ENCODE measurements around the gene IPPK.

DNA sequence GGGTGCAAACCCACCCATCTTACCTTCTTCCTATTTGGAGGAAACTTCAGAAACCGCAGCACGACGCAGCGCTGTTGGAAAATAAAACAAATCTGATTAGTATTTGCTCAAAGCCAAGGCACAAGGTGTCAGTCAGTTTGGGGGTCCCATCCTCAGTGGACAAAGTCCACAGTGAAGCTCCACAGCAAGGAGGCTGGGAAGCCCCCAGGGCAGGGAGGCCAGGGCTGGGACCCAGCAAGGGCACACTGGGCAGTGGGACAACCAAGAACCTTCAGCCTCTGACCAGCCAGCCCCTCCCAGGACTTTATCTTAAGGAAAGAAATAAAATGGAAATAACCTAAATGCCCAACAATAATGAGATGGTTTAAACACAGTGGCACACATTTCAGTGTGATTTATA is 11.3 kb downstream of the IPPK start:
- TF ChIP-seq, protein P1, sequence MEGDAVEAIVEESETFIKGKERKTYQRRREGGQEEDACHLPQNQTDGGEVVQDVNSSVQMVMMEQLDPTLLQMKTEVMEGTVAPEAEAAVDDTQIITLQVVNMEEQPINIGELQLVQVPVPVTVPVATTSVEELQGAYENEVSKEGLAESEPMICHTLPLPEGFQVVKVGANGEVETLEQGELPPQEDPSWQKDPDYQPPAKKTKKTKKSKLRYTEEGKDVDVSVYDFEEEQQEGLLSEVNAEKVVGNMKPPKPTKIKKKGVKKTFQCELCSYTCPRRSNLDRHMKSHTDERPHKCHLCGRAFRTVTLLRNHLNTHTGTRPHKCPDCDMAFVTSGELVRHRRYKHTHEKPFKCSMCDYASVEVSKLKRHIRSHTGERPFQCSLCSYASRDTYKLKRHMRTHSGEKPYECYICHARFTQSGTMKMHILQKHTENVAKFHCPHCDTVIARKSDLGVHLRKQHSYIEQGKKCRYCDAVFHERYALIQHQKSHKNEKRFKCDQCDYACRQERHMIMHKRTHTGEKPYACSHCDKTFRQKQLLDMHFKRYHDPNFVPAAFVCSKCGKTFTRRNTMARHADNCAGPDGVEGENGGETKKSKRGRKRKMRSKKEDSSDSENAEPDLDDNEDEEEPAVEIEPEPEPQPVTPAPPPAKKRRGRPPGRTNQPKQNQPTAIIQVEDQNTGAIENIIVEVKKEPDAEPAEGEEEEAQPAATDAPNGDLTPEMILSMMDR (IDR thresholded peaks at IDR 0.05; ENCODE audit: low read length), result no peak
- TF ChIP-seq EZH2 (optimal IDR thresholded peaks at IDR 0.05; ENCODE audit: low read depth, low read length), result no peak
